GM12864 (cell line): ENCODE data around the gene SNX19.
"Not testable (repeated sequence)": the region's sequence is repeated elsewhere in the genome, so short reads cannot be mapped to it uniquely, and the experiment has no call there.

Source experiments
- DNase-seq: peaks from one replicate; pipeline ENCODE4 v3.0.0-alpha.2; 2011; ENCODE audit warnings: low read depth
- H3K4me3 ChIP-seq: 2 replicates; pipeline ENCODE4 v1.5.1; 2011; ENCODE audit warnings: mild to moderate bottlenecking, low read depth, low read length, control low read depth
- CTCF ChIP-seq: IDR thresholded peaks from 2 replicates; pipeline ENCODE4 v1.5.1; 2011; ENCODE audit warnings: low read depth, mild to moderate bottlenecking, moderate library complexity, low read length, control low read depth, inconsistent platforms; ENCODE audit errors: missing control alignments

Gene SNX19

GRCh38 chr11:130940706-130941105 is 24.4 kb upstream of the SNX19 start:
- TF ChIP-seq CTCF, result no peak
- no peak for DNase-seq
- H3K4me3 ChIP-seq, result no peak overlapping the region

GRCh38 chr11:130937051-130937450 is 20.8 kb upstream of the SNX19 start:
- H3K4me3 ChIP-seq, result no peak overlapping the region
- no peak for DNase-seq
- TF ChIP-seq CTCF, result no peak

- no peak for TF ChIP-seq CTCF
- H3K4me3 ChIP-seq, result no peak overlapping the region
- no peak for DNase-seq
Observed at GRCh38 chr11:130932086-130932712, 15.9 kb upstream of the SNX19 start.

GRCh38 chr11:130924750-130925149 is 8.5 kb upstream of the SNX19 start:
- TF ChIP-seq CTCF, result no peak

GRCh38 chr11:130920612-130921011 is 4.3 kb upstream of the SNX19 start:
- not testable (repeated sequence) for DNase-seq, H3K4me3 ChIP-seq

More at GRCh38 chr11:130924750-130925149, 8.5 kb upstream of the SNX19 start:
- H3K4me3 ChIP-seq, result no peak overlapping the region
- DNase-seq, result no peak

GRCh38 chr11:130918081-130918480 is 1.8 kb upstream of the SNX19 start:
- no peak for TF ChIP-seq CTCF
- DNase-seq, result no peak
- H3K4me3 ChIP-seq, result no peak overlapping the region

- no peak for TF ChIP-seq CTCF
- H3K4me3 ChIP-seq, result peak overlapping the region; percentile 89; the same call in 1 of the 2 replicates
- no peak for DNase-seq
Observed at GRCh38 chr11:130916910-130917309, 631 bp upstream of the SNX19 start.
